GM12875 (cell line): Measurements from ENCODE around the gene IKZF3.

Source experiments
- H3K4me3 ChIP-seq: one replicate; pipeline ENCODE4 v1.5.1; 2011; ENCODE audit warnings: low read depth, low read length, control low read depth
- TF ChIP-seq, protein P1 (sequence below): IDR thresholded peaks from 2 replicates; pipeline ENCODE4 v1.5.1; 2011; ENCODE audit warnings: low read depth, mild to moderate bottlenecking, control low read depth, inconsistent platforms, low read length, moderate library complexity, borderline replicate concordance; ENCODE audit not compliant: insufficient read depth

The IKZF3 gene

DNA sequence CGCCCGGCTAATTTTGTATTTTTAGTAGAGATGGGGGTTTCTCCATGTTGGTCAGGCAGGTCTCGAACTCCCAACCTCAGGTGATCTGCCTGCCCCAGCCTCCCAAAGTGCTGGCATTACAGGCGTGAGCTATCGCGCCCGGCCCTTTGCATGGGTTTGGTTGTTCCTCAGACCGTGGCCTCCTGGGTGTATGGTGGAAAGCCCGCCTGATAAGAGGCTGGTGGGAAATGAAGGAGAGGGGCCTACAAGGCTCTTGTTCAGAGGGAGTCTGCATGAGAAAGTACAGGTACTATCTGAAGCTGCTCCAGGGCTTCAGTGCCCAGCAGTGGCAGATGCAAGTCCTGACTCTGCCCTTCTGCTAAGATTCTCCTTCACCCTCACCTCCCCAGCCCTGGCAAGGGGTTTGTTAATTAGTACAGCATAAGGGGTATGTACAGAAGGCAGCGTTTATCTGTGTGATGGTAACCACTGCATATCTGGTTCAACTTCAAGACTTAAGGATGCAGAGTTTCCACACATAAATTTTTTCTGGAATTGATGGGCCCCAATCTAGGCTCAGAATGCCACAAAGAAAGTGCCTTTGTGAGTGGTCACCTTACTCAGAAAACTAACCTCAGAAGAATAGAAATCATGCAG is 102.1 kb downstream of the IKZF3 start:
- no peak overlapping the region for H3K4me3 ChIP-seq
- TF ChIP-seq, protein P1, sequence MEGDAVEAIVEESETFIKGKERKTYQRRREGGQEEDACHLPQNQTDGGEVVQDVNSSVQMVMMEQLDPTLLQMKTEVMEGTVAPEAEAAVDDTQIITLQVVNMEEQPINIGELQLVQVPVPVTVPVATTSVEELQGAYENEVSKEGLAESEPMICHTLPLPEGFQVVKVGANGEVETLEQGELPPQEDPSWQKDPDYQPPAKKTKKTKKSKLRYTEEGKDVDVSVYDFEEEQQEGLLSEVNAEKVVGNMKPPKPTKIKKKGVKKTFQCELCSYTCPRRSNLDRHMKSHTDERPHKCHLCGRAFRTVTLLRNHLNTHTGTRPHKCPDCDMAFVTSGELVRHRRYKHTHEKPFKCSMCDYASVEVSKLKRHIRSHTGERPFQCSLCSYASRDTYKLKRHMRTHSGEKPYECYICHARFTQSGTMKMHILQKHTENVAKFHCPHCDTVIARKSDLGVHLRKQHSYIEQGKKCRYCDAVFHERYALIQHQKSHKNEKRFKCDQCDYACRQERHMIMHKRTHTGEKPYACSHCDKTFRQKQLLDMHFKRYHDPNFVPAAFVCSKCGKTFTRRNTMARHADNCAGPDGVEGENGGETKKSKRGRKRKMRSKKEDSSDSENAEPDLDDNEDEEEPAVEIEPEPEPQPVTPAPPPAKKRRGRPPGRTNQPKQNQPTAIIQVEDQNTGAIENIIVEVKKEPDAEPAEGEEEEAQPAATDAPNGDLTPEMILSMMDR, result no peak

DNA sequence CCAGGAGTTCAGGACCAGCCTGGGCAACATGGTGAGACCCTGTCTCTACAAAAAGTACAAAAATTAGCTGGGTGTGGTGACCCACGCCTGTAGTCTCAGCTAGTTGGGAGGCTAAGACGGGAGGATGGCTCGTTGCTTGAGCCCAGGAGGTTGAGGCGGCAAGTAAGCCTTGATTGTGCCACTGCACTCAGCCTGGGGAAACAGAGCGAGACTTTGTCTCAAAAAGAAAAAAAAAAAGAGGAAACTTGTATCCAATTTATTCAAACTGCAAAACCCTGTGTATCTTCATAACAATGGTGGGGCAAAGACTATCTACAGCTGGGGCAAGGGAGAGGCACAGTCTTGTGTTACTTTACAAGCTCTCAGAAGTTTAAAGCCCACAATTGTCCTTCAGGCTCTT is 104.9 kb downstream of the IKZF3 start:
- H3K4me3 ChIP-seq, result no peak overlapping the region
- TF ChIP-seq, protein P1, result no peak

- no peak overlapping the region for H3K4me3 ChIP-seq
- TF ChIP-seq, protein P1, result no peak
Observed at GRCh38 chr17:39757931-39758873, 105.9 kb downstream of the IKZF3 start.

DNA sequence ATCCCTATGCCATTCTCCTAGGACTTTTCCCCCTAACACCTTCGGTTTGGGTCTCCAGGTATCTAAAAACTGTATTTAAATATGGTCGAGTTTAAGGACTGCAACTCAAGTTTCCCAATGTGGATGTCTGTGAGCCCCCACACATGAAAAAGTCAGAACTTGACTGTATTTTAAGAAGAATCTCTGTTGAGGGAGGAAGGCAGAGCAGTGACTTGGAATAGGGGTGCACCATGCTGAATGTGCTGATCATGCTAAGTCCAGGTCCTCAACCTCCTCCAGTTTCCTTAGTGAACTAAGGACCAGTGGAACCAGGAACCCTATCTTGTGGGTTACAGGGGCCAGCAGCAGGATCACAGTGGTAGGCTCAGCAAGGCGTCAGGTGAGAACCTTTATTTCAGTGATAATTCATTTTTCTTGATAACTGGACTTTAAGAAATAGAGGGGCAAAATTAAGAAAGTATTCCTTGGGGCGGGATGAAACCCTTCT is 106.9 kb downstream of the IKZF3 start:
- no peak overlapping the region for H3K4me3 ChIP-seq
- TF ChIP-seq, protein P1, result no peak

GRCh38 chr17:39756380-39757079 is 107.6 kb downstream of the IKZF3 start:
- no peak overlapping the region for H3K4me3 ChIP-seq
- TF ChIP-seq, protein P1, result no peak

GRCh38 chr17:39755554-39756379 is 108.3 kb downstream of the IKZF3 start:
- peak overlapping the region; percentile 0 for H3K4me3 ChIP-seq
- TF ChIP-seq, protein P1, result no peak
